Keratinocyte (primary cell): ENCODE data around the gene FOXI2. TPM values are rescaled to one million over a fixed set of nuclear protein-coding genes. Genes with fewer than 3 reads are reported as not detected.

ENCODE experiments used
- DNase-seq: peaks from one replicate; pipeline ENCODE4 v3.0.0-alpha.2; 2011; ENCODE audit warnings: low read depth, missing footprints, low spot score
- FAIRE-seq: peaks from 2 replicates; lab custom pipeline; 2011; peaks lifted over from hg19 to GRCh38; lab: Jason Lieb, UNC
- H2AFZ ChIP-seq: 2 replicates; pipeline ENCODE4 v1.6.0; 2012; ENCODE audit warnings: low read length, control low read depth, inconsistent platforms; ENCODE audit not compliant: control insufficient read depth
- H3K27ac ChIP-seq: 2 replicates; pipeline ENCODE4 v1.5.1; 2011; ENCODE audit warnings: low read length; ENCODE audit not compliant: control insufficient read depth, insufficient read depth
- H3K27me3 ChIP-seq: 3 replicates; pipeline ENCODE4 v1.6.0; 2011; ENCODE audit warnings: low read length; ENCODE audit not compliant: control insufficient read depth, insufficient read depth; ENCODE audit errors: extremely low read depth
- H3K36me3 ChIP-seq, 2 experiments: 2 replicates in 1 of 2; 3 replicates in 1 of 2; pipeline ENCODE4 v1.5.1; 2011; ENCODE audit warnings: low read length in 2 of 2, mild to moderate bottlenecking in 1 of 2; ENCODE audit not compliant: control insufficient read depth in 2 of 2, insufficient read depth in 2 of 2; ENCODE audit errors: extremely low read depth in 1 of 2
- H3K4me1 ChIP-seq: 3 replicates; pipeline ENCODE4 v1.5.1; 2011; ENCODE audit warnings: low read length; ENCODE audit not compliant: control insufficient read depth, insufficient read depth; ENCODE audit errors: extremely low read depth
- H3K4me2 ChIP-seq: 3 replicates; pipeline ENCODE4 v1.6.0; 2011; ENCODE audit warnings: low read depth, low read length; ENCODE audit not compliant: control insufficient read depth, insufficient read depth; ENCODE audit errors: extremely low read depth
- H3K4me3 ChIP-seq, 3 experiments: fragments of 200-600 bp in 1 of 3; sonication (generic) in 1 of 3; 2 replicates in 2 of 3; 3 replicates in 1 of 3; pipeline ENCODE4 v1.5.1; 2011 to 2016; ENCODE audit warnings: low read length in 3 of 3, mild to moderate bottlenecking in 3 of 3, control low read depth in 2 of 3, inconsistent platforms in 1 of 3, low read depth in 1 of 3, mixed read lengths in 1 of 3, mixed run types in 1 of 3, moderate library complexity in 1 of 3; ENCODE audit not compliant: control insufficient read depth in 2 of 3, insufficient read depth in 2 of 3; ENCODE audit errors: extremely low read depth in 1 of 3
- H3K79me2 ChIP-seq: 2 replicates; pipeline ENCODE4 v1.6.0; 2012; ENCODE audit warnings: low read length; ENCODE audit not compliant: control insufficient read depth, insufficient read depth
- H3K9ac ChIP-seq: 3 replicates; pipeline ENCODE4 v1.6.0; 2011; ENCODE audit warnings: low read length; ENCODE audit not compliant: control insufficient read depth, insufficient read depth; ENCODE audit errors: extremely low read depth
- H3K9me1 ChIP-seq: 3 replicates; pipeline ENCODE4 v1.6.0; 2011; ENCODE audit warnings: low read length; ENCODE audit not compliant: control insufficient read depth, insufficient read depth; ENCODE audit errors: extremely low read depth
- H3K9me3 ChIP-seq: 2 replicates; pipeline ENCODE4 v1.5.1; 2012; ENCODE audit warnings: low read depth, low read length; ENCODE audit not compliant: control insufficient read depth
- H4K20me1 ChIP-seq: 3 replicates; pipeline ENCODE4 v1.6.0; 2011; ENCODE audit warnings: low read length; ENCODE audit not compliant: control insufficient read depth, insufficient read depth; ENCODE audit errors: extremely low read depth
- CTCF ChIP-seq, 3 experiments: IDR thresholded peaks in 1 of 3; conservative IDR thresholded peaks in 1 of 3; optimal IDR thresholded peaks in 1 of 3; 2 replicates in 2 of 3; 3 replicates in 1 of 3; pipeline versions ENCODE3 to v1.5.1; 2011; ENCODE audit warnings: low read length in 3 of 3, mild to moderate bottlenecking in 3 of 3, moderate library complexity in 2 of 3, control low read depth in 1 of 3, inconsistent platforms in 1 of 3; ENCODE audit not compliant: insufficient read depth in 2 of 3; ENCODE audit errors: extremely low read depth in 1 of 3
- EZH2 ChIP-seq: IDR thresholded peaks from one replicate; pipeline ENCODE4 v1.6.1; 2012; ENCODE audit warnings: inconsistent platforms, mild to moderate bottlenecking, low read length, moderate library complexity
- dilution Hi-C: fragments of 300-500 bp; cut with MboI; formaldehyde crosslinking; loops from one replicate; pipeline ENCODE4 v1.7.0; 2020; ENCODE audit warnings: low sequenced_read_pairs; ENCODE audit not compliant: extremely low pct_ligation_motif_present
- polyA plus RNA-seq, 5 experiments: library from polyadenylated mRNA; depleted of rRNA in 3 of 5; stranded (reverse) in 3 of 5; stranded (forward) in 1 of 5; unstranded in 1 of 5; fragments of >200 nt; gene quantifications; 1 replicate in 1 of 5; 2 replicates in 3 of 5; 3 replicates in 1 of 5; pipeline versions ENCODE4 v1.2.1 to v1.2.3, GENCODE V29; 2011 to 2012; ENCODE audit warnings: missing spikeins in 2 of 5, low read depth in 1 of 5, low replicate concordance in 1 of 5

The FOXI2 gene
- polyA plus RNA-seq, 1 donor (not counting 4 experiments of a cell fraction or from before 2014, with no cell fraction given): not detected

- Histone ChIP-seq H3K4me3 (no peak overlapping the region), H3K36me3 (no peaks in the 10 kb centered on the region), H3K27ac (no peak overlapping the region), H3K27me3 (no peaks in the 10 kb centered on the region), H3K9me3 (no peaks in the 10 kb centered on the region), H3K4me2 (no peak overlapping the region), H4K20me1 (no peaks in the 10 kb centered on the region), H2AFZ (no peak overlapping the region), H3K79me2 (no peaks in the 10 kb centered on the region), H3K9me1 (no peaks in the 10 kb centered on the region), H3K4me1 (no peaks in the 10 kb centered on the region), H3K9ac (no peak overlapping the region)
- no peak for TF ChIP-seq CTCF (optimal IDR thresholded peaks at IDR 0.05 in 1 of 3, IDR thresholded peaks at IDR 0.05 in 1 of 3, conservative IDR thresholded peaks at IDR 0.05 in 1 of 3; ENCODE audit: extremely low read depth in 1 of 3, insufficient read depth in 2 of 3, low read length in 3 of 3)
- no peak for DNase-seq
- dilution Hi-C loops: no loop called here
- FAIRE-seq: no peak
Measured at GRCh38 chr10:127695431-127695830, 41.6 kb upstream of the FOXI2 start.

GRCh38 chr10:127698886-127699285, 38.1 kb upstream of the FOXI2 start:
- Histone ChIP-seq H2AFZ (no peak overlapping the region), H4K20me1 (no peaks in the 10 kb centered on the region), H3K36me3 (no peaks in the 10 kb centered on the region), H3K27me3 (no peaks in the 10 kb centered on the region), H3K4me3 (no peak overlapping the region), H3K27ac (no peak overlapping the region), H3K9ac (no peak overlapping the region), H3K9me3 (no peaks in the 10 kb centered on the region), H3K79me2 (no peaks in the 10 kb centered on the region), H3K4me1 (no peaks in the 10 kb centered on the region), H3K4me2 (no peak overlapping the region), H3K9me1 (no peaks in the 10 kb centered on the region)
- TF ChIP-seq EZH2 (no peak), CTCF (optimal IDR thresholded peaks at IDR 0.05 in 1 of 3, IDR thresholded peaks at IDR 0.05 in 1 of 3, conservative IDR thresholded peaks at IDR 0.05 in 1 of 3; ENCODE audit: extremely low read depth in 1 of 3, insufficient read depth in 2 of 3, low read length in 3 of 3) (no peak)
- dilution Hi-C loops: no loop called here
- DNase-seq (no peak), FAIRE-seq (no peak)
